IgD-negative memory B cell (primary cell): ENCODE measurements around the gene STEAP2. TPM values are rescaled to one million over a fixed set of nuclear protein-coding genes. Genes with fewer than 3 reads are reported as not detected.

Source experiments
- H3K27ac Mint-ChIP-seq, 3 donors: one replicate each; pipeline ENCODE4 v1.8.0; 2020 to 2022; ENCODE audit warnings: mild to moderate bottlenecking in 3 of 3, mixed read lengths in 3 of 3, moderate library complexity in 1 of 3
- H3K27me3 Mint-ChIP-seq: one replicate; pipeline ENCODE4 v1.8.0; 2021; ENCODE audit warnings: mixed read lengths
- H3K36me3 Mint-ChIP-seq: one replicate; pipeline ENCODE4 v1.8.0; 2020; ENCODE audit warnings: mild to moderate bottlenecking, mixed read lengths
- H3K4me1 Mint-ChIP-seq, 3 donors: one replicate each; pipeline ENCODE4 v1.8.0; 2020 to 2022; ENCODE audit warnings: mixed read lengths in 3 of 3, mild to moderate bottlenecking in 1 of 3
- H3K4me3 Mint-ChIP-seq, 4 donors: one replicate each; pipeline ENCODE4 v1.8.0; 2020 to 2022; ENCODE audit warnings: mild to moderate bottlenecking in 4 of 4, mixed read lengths in 4 of 4, moderate library complexity in 3 of 4
- H3K9me3 Mint-ChIP-seq, 3 donors: one replicate each; pipeline ENCODE4 v1.8.0; 2020 to 2021; ENCODE audit warnings: mixed read lengths in 3 of 3, mild to moderate bottlenecking in 1 of 3
- polyA plus RNA-seq: library from polyadenylated mRNA; unstranded; fragments of 300-500 nt; fragmentation: Illumina TruSeq; gene quantifications from one replicate; pipeline ENCODE4 v1.2.3, GENCODE V29; 2021

Gene STEAP2
- polyA plus RNA-seq, 1 donor from 2014 or later, result not detected

DNA sequence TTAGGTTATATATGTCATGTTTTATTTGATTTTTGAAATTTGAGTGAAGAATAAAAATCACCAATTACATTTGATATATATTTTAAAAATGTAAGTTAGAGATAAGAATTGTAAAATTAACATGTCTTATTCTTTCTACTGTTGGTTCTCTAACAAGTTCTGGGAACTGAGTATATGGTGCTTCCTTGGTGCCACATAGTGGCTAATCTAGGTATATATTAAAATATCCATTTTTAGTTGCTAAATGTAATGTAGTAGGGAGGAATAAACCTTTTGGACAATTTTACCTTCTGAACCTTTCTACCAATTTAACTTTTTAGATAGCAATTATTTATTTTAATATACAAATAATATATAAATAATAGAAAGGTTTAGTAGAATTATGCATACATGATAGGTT is 50.9 kb downstream of the STEAP2 start:
- Mint-ChIP-seq H3K4me3 (no peak overlapping the region), H3K27ac (no peak overlapping the region), H3K27me3 (no peaks in the 10 kb centered on the region), H3K36me3 (peaks cover 4% of the 10 kb centered on the region), H3K4me1 (no peaks in the 10 kb centered on the region), H3K9me3 (no peaks in the 10 kb centered on the region)

DNA sequence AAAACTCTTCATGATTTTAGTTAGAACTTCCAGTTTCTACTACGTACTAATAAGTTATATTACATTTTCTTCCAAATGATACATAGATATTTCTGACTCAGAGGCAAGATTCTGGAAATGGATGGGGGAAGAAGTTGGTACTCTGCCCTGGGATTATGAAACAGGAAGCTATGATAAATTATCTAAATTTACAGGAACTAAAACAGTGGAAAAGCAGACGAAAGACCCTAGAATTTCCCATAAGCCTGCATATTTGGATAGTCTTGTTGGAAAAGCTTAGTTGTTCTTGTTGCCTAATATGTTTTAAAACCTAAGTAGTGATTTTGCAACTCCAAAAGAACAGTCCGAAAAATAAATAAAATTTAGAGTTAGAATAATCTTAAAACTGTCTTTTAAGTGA is 55.3 kb downstream of the STEAP2 start:
- Mint-ChIP-seq H3K4me1 (no peaks in the 10 kb centered on the region), H3K4me3 (no peak overlapping the region), H3K9me3 (no peaks in the 10 kb centered on the region), H3K36me3 (no peaks in the 10 kb centered on the region), H3K27ac (no peak overlapping the region), H3K27me3 (no peaks in the 10 kb centered on the region)

DNA sequence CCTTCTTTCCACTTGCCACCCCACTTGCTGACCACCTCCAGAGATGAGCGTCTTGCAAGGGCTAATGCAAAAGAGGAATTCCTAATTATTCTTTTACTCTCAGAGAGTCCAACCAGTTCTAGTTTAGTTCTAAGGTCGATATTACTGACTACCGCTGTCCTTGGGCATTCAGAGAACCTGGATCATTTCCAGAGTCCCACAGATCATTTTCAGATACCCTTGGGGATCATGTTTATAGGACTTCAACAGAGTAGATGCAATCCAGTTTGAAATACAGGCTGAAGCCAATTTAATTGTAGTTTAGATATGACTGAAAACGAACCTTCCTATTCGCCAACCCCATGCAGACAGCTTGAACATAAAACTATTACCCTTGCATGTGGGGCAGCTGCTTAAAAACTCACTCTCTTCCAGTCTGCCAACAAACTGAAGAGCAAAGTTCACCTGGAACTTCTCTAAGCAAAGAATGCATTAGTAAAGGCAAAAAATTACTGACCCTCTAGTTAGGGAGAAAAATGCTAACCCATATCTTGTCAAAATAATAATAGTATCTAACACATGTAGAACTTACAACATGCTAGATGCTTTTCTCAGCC is 55.8 kb downstream of the STEAP2 start:
- Mint-ChIP-seq H3K27me3 (no peaks in the 10 kb centered on the region), H3K4me3 (no peak overlapping the region), H3K36me3 (no peaks in the 10 kb centered on the region), H3K27ac (no peak overlapping the region), H3K9me3 (no peaks in the 10 kb centered on the region), H3K4me1 (no peaks in the 10 kb centered on the region)

DNA sequence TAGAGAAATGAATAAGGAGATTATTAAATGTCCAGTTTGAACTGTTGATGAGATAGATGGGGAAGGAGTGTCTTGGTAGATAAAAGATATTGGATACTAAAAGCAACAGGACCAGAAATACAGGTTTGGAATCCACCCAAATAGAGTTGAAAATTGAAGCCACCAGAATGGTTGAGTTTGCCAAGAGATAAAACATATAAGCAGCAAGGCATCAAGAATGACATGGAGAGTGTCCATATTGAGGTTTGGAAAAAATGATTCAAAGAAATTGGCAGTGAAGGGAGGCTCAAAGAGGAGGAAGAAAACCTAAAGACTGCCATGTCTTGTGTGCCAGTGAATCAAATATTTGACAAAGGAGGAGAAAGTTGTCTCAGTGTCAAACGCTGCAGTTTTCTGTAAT is 57.6 kb downstream of the STEAP2 start:
- Mint-ChIP-seq H3K27ac (no peak overlapping the region), H3K4me1 (no peaks in the 10 kb centered on the region), H3K36me3 (no peaks in the 10 kb centered on the region), H3K9me3 (no peaks in the 10 kb centered on the region), H3K4me3 (no peak overlapping the region), H3K27me3 (no peaks in the 10 kb centered on the region)

DNA sequence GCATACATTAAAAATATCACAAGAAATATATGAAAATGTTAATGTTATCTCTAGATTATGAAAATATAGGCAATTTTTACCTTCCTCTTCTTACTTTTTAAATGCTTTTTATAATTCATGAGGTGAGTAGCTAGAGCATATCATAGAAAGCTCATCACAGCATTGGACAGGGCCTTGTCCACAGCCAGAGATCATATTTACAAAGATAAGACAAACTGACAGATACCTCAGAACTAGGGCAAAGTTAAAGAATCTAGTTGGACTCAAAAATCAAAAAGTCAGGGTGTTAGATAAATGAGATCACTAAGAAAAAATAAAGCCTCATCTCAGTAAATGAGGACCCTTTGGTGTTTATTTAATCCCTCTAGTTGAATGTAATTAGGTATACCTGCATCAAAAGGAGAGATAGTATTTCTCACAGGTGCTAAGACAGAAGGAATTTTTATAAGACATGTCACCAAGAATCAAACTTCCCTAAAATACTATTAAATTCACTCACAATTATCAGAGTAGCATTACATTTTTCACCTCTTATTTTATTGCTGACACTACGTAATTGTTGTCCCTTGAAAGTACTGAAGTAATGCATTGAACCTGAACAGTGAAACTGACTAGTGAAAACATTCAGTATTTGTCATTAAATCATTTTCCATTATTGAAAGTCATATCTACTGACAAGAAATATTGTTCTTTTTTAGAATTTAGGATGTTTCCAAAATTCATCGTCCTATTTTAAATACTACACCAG is 59.1 kb downstream of the STEAP2 start:
- H3K4me1 Mint-ChIP-seq, result no peaks in the 10 kb centered on the region
- H3K4me3 Mint-ChIP-seq, result no peak overlapping the region
- H3K27ac Mint-ChIP-seq, result no peak overlapping the region
- H3K36me3 Mint-ChIP-seq, result no peaks in the 10 kb centered on the region
- no peaks in the 10 kb centered on the region for H3K27me3 Mint-ChIP-seq
- H3K9me3 Mint-ChIP-seq, result no peaks in the 10 kb centered on the region

DNA sequence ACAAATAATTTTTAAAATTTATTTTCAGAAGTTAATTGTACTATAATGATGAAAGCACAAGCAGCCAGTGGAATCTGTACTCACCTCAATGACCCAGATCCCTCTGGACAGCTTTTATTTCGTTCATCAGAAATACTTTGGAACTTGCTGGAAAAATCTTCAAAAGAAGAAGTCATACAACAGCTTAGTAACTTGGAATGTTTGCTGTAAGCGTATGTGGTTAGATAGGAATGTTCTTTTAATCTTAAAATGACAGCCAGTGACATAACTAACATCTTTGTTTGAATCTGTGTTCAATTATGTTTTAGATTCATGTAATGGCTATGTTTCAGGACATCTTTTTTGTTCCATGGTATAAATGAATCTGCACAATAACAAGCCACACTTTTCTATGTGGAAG is 60.2 kb downstream of the STEAP2 start:
- Mint-ChIP-seq H3K36me3 (no peaks in the 10 kb centered on the region), H3K9me3 (no peaks in the 10 kb centered on the region), H3K27ac (no peak overlapping the region), H3K4me3 (no peak overlapping the region), H3K4me1 (no peaks in the 10 kb centered on the region), H3K27me3 (no peaks in the 10 kb centered on the region)

DNA sequence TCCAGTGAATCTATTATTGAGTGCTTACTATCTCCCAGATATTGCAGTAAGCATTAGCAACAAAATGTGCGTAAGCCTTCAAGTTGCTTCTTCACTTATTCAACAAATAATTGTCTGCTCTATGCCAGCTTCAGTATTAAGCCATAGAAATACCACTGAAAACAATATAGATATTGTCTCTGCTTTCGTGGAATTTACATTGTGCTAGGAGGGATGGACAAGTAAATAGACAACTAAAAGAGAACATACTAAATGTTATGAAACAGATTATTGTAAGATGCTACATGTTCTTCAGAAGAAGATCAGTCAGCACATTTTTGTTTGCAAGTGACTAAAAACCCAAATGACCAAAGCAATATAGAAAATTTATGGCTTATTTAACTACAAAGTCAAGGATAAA is 60.7 kb downstream of the STEAP2 start:
- Mint-ChIP-seq H3K9me3 (no peaks in the 10 kb centered on the region), H3K4me1 (no peaks in the 10 kb centered on the region), H3K27me3 (no peaks in the 10 kb centered on the region), H3K4me3 (no peak overlapping the region), H3K27ac (no peak overlapping the region), H3K36me3 (no peaks in the 10 kb centered on the region)

DNA sequence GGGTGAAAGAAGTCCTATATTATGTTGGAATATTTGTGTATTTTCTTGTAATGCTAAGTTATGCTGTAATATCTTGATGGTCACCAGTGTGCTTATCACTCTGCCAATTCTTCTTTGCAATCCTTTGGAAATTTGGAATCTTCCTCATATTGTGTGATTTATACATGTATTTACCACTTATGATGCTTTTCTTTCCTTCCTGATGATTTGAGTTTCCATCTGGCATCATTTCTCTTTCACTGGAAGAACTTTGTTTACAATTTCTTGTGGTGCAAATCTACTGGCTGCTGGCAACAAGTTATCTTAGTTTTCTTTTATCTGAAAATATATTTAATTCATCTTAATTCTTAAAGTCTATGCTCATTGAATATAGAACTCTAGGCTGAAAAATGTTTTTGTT is 62.6 kb downstream of the STEAP2 start:
- no peak overlapping the region for H3K4me3 Mint-ChIP-seq
- H3K27me3 Mint-ChIP-seq, result no peaks in the 10 kb centered on the region
- no peaks in the 10 kb centered on the region for H3K4me1 Mint-ChIP-seq
- H3K36me3 Mint-ChIP-seq, result no peaks in the 10 kb centered on the region
- no peak overlapping the region for H3K27ac Mint-ChIP-seq
- H3K9me3 Mint-ChIP-seq, result no peaks in the 10 kb centered on the region

DNA sequence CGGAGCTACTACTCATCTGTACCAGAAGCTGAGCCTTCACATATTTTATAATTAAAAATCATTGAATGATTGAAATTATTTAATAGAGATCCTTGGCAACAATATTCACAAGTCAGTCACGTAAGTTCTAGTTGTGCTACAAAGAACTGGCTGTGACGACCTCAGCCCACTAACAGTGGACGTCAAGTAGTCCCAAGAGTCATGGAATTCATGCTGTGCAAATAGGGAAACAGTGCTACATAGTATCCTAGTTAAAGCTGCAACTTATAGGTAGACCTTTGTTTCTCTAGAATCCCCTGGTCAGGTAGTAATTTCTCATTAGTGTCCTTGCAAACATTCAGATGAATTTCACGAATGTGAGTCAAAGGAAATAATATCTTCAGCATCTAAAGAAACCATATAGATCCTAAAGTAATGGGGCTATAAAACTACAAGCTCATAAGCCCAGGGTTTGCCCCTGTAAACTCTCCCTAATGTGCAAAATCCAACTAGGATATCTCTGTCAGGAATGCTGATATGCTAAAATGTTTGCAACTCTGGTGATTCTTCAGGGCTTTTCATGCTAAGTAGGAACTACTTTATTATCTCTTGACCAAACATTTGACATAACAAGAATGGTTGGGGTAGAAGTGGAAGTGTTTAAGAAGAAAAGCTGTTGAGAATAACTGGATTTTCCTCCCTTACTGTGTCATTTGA is 64.6 kb downstream of the STEAP2 start:
- H3K4me1 Mint-ChIP-seq, result no peaks in the 10 kb centered on the region
- no peaks in the 10 kb centered on the region for H3K27me3 Mint-ChIP-seq
- no peaks in the 10 kb centered on the region for H3K9me3 Mint-ChIP-seq
- H3K4me3 Mint-ChIP-seq, result no peak overlapping the region
- no peak overlapping the region for H3K27ac Mint-ChIP-seq
- H3K36me3 Mint-ChIP-seq, result no peaks in the 10 kb centered on the region

Other genes with a start within 250 kb of the STEAP2 start
- gene STEAP1, start 57.3 kb upstream of the STEAP2 start, polyA plus RNA-seq, result not detected
- gene CFAP69, start 33.4 kb downstream of the STEAP2 start, polyA plus RNA-seq, result 0.54 TPM
- gene FAM237B, start 109.6 kb downstream of the STEAP2 start, polyA plus RNA-seq, result not detected
- gene GTPBP10, start 135.0 kb downstream of the STEAP2 start, polyA plus RNA-seq, result 35.7 TPM
- gene CLDN12, start 191.7 kb downstream of the STEAP2 start, polyA plus RNA-seq, result 0.58 TPM